ENCODE measurements around the gene REG3G.
"Not testable (repeated sequence)": the region's sequence is repeated elsewhere in the genome, so short reads cannot be mapped to it uniquely, and the experiment has no call there.

REG3G gene

DNA sequence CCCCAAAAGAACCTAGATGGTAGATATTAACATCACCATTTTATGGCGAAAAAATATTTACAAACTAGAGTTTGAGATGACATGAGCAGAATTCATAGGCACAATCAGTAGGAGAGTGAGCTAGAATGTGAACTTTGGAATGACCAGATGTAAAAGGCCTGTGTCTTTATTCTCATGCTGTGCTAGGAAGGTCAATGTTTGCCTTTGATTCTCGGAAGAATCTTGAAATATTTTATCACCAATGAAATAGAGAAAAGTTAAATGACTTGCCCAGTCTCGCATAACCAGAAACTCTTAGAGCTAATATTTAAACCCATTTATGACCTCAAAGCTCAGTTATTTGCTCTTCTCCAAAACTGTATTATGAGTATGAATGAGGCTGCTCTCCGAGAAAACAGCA, 9.2 kb upstream of the REG3G start:
- no peak for DNase-seq (ENCODE audit: low read depth)

DNA sequence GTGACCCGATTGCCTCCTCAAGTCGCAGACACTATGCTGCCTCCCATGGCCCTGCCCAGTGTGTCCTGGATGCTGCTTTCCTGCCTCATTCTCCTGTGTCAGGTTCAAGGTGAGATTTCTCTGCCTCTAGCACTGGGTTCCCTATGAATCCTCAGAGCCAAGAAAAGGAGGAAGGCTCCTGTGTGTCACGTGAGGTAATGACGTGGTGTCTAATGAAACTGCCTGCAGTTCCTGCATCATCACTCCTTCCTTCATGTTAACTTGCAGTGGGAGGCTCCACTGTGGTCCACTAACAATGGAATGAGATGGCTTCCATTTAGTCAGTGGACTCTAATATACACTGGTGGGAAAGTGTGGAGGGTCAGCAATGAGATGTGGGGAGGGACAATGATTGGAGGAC, 559 bp downstream of the REG3G start:
- no peak for DNase-seq (ENCODE audit: low read depth)

DNA sequence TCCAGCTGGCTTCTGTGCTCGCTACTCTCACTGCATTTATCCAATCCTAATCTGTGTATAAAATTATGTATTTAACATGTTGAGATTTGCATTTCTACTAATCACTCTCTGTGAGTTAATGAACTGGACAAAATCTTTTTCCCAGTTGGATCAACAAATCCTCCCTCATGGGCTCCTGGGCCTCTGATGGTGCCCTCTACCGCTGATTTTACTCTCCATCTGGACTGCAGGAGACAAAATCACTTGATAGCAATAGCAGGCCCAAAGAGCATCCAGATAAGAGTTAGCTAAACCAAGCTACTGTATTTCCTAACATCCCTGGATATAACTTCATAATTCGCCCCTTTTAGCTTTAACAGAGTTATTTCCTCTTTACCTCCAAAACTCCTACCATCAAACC, 14.4 kb downstream of the REG3G start:
- no peak for DNase-seq (ENCODE audit: low read depth)

DNA sequence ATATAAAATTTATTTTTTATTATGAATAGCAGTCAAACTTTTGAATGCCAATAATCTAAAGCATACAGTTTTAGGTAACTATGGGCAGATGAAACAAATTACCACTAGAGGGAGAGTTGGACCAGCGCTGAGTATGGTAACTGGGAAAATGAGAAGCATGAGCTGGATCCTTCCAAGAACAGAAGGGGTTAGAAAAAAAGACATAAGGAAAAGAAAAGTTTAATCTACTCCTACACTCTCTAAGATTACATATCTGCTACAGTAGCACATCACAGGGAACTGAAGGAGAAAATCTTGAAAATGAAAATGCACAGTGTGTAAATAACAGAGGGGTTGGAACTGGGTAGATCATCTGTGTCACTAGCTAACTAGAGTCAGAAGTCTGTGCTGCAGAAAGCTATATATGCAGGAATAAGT, 15.5 kb downstream of the REG3G start:
- no peak for DNase-seq (ENCODE audit: low read depth)

DNA sequence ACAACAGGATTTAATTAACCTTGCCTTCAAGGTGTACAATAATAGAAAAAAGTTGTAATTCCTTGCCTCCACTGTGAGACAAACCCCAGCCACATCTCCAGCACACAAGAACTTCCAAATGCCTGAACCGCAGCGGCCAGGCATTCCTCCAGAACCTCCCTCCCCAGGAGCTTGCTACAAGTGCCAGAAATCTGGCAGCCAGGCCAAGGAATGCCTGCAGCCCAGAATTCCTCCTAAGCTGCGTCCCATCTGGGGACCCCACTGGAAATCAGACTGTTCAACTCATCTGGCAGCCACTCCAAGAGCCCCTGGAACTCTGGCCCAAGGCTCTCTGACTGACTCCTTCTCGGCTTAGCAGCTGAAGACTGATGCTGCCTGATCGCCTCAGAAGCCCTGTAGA, 28.0 kb downstream of the REG3G start:
- DNase-seq (ENCODE audit: low read depth) = not testable (repeated sequence)

DNA sequence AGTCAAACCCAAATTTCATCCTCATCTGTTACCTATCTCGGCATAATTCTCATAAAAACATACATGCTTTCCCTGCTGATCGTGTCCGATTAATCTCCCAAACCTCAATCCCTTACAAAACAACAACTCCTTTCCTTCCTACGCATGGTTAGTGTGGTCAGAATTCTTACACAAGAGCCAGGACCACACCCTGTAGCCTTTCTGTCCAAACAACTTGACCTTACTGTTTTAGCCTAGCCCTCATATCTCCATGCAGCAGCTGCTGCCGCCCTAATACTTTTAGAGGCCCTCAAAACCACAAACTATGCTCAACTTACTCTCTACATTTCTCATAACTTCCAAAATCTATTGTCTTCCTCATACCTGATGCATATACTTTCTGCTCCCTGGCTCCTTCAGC, 29.3 kb downstream of the REG3G start:
- not testable (repeated sequence) for DNase-seq (ENCODE audit: low read depth)

DNA sequence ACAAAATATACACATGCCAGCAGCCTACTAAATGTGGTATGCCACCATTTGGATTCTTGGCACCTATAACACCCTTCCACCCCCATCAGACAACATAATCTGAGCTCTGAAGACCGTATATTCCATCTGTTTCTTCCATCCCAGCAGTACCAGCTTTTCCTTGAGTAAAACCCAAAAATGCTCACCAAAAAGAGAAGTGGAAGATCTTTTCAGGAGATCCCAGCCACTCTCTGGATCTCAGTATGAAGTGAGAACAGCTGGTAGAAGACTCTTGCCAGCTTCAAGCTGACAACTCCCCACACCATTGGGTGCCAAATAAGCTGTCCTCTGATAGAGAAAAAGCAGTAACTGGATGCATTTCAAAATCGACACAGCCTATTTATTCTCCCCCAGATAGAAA, 39.7 kb downstream of the REG3G start:
- no peak for DNase-seq (ENCODE audit: low read depth)

DNA sequence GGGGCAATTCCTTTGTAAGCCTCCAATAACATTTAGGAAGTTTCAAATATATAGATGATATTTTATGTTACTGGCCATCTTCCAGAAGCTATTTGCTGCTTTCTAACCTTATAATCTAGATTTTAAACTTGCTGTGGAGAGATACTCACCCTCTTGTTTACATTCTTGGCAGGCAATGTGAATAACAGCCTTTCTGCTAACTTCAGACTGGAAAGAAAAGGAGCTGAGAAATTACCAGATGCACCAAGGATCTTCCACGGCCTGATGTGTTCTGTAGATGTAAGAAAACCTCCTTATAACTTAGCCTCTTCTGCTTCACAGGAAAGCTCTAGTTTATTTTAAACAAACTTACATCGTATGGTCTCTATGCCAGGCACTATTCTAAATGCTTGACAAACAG, 45.6 kb downstream of the REG3G start:
- no peak for DNase-seq (ENCODE audit: low read depth)
